NK-92 treated with Interleukin-12 subunit alpha and Interleukin-12 subunit beta, amount 100 ng/mL, for 24 hours (cell line): Measurements from ENCODE around the gene EFCAB6.

Experiments
- DNase-seq: peaks from one replicate; lab custom pipeline; 2025; lab: John Stamatoyannopoulos, UW

The EFCAB6 gene

DNA sequence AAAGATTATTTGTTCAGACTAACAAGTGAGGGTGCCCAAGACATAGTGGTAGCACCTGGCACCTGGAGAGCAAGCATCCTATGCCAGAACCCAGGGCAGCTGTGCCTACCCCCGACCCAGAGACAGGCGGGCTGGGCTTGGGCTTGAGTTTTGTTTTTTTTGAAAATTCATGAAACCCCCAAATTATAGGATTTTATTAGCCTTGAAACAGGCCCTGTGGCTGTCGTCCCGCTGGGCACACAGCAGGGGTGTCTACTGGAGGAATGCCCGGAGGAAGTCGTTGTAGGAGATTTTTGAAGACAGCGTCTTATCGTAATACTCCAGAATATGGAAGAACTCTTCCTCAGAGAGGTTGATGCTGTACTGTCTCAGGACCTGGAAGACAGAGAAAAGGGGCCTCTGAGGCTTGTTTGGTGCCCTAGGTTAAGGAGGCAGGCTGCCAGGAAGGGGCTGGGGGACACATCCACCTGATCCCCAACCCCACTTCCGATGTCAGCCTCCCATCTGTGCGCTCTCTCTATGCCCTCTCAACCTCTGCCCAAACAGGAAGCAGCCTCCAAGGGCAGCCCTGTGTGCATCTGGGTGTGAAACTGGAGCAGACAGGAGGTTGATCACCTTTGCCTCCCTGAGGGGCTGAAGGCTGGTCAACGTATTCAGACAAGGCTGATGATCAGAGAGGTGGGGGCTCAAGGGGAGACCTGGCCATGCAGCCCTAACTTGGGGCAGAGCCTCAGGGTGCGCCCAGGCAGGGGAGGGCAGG, 283.3 kb downstream of the EFCAB6 start:
- no peak for DNase-seq

DNA sequence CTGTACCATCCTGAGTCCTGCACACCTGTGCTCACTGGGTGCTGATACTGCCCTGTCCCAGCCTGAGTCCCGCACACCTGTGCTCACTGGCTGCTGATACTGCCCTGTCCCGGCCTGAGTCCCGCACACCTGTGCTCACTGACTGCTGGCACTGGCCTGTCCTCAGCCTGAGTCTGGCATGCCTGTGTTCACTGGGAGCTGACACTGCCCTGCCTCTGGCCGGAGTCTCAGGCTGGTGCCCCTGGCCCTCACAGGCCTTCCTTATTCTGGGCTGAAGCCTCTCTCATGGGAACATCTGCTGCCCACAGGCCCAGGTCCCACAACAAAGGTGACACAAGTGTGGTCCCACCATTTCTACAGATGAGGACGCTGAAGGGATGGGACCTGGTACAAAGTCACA, 285.2 kb downstream of the EFCAB6 start:
- DNase-seq: no peak

DNA sequence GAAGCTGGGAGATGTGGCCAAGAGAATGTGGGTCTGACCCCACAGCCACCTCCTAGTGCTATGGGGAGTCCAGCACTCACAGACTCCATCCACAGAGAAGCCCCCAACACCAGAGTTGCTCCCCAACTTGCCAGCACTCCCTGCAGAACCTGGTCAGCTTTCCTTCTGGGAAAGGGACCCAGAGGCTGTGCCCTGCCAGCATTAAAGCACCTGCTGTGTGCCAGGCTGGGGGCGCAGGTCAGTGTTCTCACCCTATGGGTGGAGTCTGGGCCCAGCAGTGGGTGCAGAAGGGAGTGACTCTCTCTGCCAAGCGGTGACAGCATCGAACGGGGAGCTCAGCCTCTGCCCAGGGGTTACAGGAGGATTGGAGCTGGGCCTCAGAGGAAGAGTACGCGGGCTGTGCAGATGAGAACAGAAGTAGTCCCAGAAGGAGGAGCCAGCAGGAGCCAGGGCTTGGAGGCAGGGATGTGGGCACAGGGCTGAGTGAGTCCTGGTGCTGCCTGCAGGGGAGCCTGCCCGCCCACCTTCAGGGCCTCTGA, 285.9 kb downstream of the EFCAB6 start:
- DNase-seq: no peak

- DNase-seq: no peak
Observed at GRCh38 chr22:43521716-43522115, 290.4 kb downstream of the EFCAB6 start.

GRCh38 chr22:43520632-43521039, 291.5 kb downstream of the EFCAB6 start:
- no peak for DNase-seq

DNA sequence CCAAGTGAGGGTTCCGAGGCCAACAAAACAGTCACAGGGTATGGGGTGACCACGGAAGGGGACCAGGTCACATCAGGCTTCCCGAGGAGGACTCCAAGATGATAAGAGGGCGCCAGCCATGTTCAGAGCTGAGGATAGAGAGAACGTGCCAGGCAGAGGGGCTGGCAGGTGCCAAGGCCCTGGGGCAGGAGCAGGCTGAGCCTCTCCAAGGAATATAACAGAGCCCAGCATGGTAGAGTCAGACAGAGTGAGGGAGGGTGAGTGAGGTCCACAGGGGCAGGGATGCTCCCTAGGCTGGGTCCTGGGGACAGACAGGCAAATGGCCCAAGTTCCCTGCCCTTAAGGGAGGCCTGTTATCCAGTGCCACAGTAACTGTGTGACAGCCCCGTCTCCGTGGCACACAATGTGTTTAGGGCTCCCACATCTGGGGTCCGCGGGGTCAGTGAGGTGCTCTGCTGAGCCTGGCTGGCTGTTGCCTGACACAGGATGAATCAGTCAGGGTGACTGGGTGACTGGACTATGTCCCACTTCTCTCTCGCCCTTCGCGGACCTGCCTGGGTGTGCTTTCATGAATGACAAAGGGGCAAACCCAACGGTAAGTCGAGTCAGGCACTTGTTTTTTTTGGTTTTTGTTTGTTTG, 295.0 kb downstream of the EFCAB6 start:
- DNase-seq: no peak

- DNase-seq: no peak
Observed at GRCh38 chr22:43516386-43516785, 295.7 kb downstream of the EFCAB6 start.

DNA sequence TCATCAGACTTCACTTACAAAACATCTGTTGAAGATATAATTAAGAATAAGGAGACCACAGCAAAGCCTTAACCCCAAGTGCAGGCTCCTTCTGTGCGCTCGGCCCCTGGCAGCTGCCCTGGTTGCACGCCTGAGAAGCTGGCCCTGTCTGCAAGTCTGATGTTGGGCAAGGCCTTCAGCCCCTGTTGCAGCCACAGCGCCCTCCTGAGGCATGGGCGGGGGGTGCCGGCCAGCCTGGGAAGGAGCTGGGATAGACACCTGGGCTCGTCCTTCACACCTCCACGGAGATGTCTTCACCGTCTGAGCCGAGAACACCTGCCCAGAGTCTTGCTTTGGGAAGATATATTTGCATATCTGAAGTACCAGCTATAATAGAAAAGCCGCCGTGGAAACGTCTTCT, 296.2 kb downstream of the EFCAB6 start:
- no peak for DNase-seq

GRCh38 chr22:43515411-43515810, 296.7 kb downstream of the EFCAB6 start:
- DNase-seq: no peak

DNA sequence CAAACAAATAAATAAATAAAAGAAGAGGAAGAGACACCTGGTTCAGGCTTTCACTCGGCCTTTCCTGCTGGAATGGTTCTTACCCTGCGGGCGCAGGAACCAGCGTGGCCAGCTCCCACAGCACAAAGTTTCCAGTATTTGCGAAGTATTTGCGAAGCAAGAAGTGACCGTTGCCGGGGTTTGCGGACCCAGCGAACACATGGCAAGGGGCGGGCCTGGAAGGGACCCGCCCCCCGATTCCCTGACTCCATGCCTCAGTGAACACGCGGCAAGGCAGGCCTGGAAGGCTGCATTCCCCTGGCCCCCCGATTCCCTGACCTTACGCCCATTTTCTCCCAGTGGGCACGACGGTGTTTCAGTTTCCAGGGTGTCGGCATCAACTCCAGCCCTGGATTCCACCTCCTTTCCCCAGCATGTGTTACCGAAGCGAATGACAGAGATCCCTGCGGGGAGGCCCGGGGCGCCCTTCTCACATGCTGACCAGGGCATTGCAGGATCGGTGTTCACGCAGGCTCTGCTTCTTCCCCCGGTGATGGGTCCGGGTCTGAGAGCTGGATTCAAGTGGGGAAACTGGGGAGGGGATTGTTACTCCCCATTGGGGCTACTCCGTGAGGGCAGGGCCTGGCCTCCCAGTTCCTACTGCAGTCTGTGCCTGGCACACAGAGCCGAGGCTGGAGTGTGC, 297.5 kb downstream of the EFCAB6 start:
- no peak for DNase-seq

DNA sequence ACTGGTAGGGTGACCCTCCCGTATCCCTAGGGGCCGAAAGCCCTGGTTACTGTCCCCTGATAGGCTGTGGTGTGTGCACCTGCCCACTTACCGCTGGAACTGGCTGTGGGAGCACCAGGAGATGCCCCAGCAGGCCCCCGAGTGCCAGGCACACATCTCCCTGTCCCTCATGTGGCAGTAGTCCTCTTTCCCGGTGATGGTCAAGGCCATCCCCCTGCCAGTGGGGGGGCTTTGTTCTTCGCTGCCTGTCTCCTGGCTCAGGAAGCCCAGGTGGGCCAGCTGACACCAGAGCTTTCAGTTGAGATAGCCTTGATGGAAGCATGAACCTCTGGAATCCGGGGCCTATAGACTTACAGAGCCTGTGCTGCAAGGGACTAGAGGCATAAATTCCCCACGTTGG, 299.8 kb downstream of the EFCAB6 start:
- DNase-seq: no peak

DNA sequence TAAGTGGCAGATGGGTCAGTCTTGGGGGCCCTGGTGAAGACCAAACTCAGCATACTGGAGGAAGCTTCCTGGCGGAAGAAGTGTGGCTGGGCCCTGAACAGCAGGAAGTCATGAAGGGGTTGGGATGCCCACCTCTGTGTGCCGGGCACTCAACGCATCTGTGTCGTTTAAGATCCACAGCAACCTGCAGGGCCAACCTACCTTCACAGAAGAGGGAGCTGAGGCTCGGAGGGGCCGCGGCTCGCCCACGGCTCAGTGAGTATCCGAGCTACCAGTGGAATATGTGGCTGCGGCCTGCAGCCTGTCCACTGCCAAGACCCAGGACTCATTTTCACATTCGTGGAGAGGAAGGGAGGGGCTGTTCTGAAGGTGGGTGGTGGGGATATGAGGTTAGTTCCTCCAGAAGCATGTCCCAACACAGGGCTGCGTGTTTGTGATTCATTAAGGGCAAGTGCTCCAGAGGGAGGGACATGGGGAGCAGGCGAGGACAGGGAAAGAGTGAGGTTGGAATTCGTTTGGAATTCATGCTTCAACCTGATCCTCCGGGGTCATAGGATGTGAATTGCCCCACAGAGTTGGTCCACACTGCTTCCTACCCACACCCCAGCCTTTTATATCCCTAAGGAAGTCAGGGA, 300.7 kb downstream of the EFCAB6 start:
- no peak for DNase-seq

- no peak for DNase-seq
Observed at GRCh38 chr22:43510281-43511070, 301.6 kb downstream of the EFCAB6 start.

GRCh38 chr22:43509337-43509736, 302.8 kb downstream of the EFCAB6 start:
- no peak for DNase-seq

GRCh38 chr22:43508489-43508888, 303.6 kb downstream of the EFCAB6 start:
- DNase-seq: no peak

- no peak for DNase-seq
Observed at GRCh38 chr22:43507235-43507634, 304.9 kb downstream of the EFCAB6 start.

DNA sequence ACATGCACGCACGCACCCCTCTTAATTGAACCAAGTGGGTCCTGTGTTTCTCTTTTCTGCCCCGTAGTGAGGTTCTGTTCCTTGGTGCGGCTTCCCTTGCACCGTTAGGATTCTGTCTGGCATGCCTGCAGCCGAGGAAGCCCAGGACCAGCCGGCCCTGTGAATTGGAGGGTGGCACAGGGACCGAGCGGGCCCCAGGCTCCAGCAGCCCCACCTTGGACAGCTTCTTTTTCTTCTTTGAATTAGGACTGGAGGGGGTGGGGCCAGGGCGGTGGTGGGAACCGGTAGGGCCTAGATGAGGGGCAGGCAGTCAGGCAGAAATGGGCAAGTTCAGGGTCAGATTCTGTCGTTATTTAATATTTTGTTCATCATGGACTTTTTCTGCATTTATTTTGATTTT, 305.6 kb downstream of the EFCAB6 start:
- no peak for DNase-seq

DNA sequence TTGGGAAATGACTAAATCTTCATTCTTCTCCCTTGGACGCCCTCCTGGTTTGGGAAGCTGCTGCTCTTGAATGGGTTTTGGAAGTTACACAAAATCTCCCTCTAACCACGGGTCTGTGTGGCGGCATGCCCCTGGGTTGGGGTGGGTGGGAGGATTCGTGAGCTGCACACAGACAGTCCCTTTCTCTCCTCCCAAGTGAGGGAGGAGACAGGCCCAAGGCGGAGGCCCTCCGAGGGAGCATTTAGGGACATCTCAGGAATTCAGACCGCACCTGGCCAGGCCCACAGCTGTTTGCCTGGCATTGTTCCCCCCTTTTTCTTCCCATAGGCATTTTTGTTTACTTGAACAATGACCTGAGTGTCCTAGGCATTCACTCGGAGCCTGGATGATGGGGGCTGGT, 306.2 kb downstream of the EFCAB6 start:
- DNase-seq: no peak

DNA sequence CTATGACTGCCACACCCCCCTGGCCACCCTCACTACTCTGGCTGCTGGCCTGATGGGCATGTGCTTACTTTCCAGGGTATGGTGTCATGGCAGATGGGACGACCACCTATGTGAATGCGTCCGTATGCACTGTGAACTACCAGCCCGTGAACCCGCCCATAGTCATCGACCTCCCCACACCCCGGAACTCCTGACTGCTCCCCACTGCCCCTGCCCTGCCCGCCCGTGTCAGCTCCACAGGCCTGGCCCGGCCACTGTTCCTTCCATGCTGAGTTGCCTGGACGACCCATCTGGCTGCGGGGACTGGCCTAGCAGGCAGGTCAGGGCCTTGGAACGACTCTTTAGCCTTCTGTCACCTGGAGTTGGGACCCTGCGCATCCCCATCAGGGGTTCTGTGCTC, 306.7 kb downstream of the EFCAB6 start:
- no peak for DNase-seq

DNA sequence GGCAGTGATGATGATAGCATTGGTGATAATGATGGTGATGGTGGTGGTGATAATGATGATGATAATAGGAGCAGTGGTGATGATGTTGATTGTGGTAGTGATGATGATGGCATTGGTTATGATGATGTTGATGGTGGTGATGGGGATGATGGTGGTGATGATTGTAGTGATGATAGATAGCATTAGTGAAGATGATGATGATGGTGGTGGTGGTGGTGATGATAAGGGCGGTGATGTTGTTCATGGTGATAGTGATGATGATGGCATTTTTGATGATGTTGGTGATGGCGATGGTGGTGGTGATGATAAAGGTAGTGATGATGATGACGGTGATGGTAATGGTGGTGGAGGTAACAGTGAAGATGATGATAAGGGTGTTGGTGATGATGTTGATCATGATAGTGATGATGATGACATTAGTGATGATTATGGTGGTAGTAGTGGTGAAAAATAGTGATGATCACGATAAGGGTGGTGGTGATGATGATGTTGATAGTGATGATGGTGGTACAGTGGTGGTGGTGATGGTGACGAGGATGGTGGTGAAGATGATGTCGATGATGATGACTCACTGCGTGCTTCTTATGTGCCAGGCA, 307.3 kb downstream of the EFCAB6 start:
- no peak for DNase-seq

GRCh38 chr22:43504068-43504467, 308.0 kb downstream of the EFCAB6 start:
- DNase-seq: no peak
